Retinal pigment epithelial cell (primary cell): ENCODE results near the gene DUSP2.

Source experiments
- DNase-seq: peaks from one replicate; pipeline ENCODE4 v3.0.0-alpha.2; 2010; ENCODE audit warnings: low read depth
- H3K4me3 ChIP-seq: 2 replicates; pipeline ENCODE4 v1.5.1; 2011; ENCODE audit warnings: mild to moderate bottlenecking, low read length, control low read depth, moderate library complexity
- CTCF ChIP-seq: conservative IDR thresholded peaks from 2 replicates; pipeline ENCODE4 v1.5.1; 2011; ENCODE audit warnings: low read depth, low read length, control low read depth, inconsistent platforms

The DUSP2 gene, protein sequence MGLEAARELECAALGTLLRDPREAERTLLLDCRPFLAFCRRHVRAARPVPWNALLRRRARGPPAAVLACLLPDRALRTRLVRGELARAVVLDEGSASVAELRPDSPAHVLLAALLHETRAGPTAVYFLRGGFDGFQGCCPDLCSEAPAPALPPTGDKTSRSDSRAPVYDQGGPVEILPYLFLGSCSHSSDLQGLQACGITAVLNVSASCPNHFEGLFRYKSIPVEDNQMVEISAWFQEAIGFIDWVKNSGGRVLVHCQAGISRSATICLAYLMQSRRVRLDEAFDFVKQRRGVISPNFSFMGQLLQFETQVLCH

DNA sequence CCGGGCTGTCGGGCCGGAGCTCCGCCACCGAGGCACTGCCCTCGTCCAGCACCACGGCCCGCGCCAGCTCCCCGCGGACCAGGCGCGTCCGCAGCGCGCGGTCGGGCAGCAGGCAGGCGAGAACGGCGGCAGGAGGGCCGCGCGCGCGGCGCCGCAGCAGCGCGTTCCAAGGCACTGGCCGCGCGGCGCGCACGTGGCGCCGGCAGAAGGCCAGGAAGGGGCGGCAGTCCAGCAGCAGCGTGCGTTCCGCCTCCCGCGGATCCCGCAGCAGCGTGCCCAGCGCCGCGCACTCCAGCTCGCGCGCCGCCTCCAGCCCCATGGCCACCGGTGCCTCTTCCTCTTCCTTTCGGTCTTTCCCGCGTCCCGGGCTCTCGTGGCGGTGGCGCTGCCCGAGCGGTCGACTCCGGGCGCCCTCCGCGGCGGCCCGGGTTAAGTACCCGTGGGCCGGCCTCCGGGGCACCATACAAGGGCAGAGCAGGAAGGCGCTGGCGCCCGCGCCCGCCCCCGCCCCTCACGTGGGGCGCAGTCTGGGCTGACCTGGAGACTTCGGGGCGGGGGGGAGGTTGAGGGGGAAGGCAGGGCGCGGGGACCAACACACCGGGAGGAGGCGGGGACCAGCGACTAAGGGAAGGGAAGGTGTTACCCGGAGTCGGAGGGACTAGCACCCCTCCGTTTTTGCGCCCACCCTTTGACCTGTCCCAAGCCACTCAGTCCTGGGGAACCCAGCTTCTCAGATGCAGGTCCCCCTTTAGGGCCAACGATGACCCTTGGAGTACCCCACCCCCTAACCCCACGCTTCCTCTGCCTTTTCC is at the start of gene DUSP2:
Gene DUSP2 (minus strand): TSS at position 405 of the 812 bp plus-strand sequence. CDS start 86 bp downstream, at position 319.
- peak within 1 kb of the TSS; percentile 46 for H3K4me3 ChIP-seq
- TF ChIP-seq CTCF = no peak
- peak; percentile 32 for DNase-seq

GRCh38 chr2:96191937-96192670 is 46.9 kb upstream of the DUSP2 start:
- DNase-seq = no peak
- TF ChIP-seq CTCF = no peak
- H3K4me3 ChIP-seq = no peak overlapping the region

DNA sequence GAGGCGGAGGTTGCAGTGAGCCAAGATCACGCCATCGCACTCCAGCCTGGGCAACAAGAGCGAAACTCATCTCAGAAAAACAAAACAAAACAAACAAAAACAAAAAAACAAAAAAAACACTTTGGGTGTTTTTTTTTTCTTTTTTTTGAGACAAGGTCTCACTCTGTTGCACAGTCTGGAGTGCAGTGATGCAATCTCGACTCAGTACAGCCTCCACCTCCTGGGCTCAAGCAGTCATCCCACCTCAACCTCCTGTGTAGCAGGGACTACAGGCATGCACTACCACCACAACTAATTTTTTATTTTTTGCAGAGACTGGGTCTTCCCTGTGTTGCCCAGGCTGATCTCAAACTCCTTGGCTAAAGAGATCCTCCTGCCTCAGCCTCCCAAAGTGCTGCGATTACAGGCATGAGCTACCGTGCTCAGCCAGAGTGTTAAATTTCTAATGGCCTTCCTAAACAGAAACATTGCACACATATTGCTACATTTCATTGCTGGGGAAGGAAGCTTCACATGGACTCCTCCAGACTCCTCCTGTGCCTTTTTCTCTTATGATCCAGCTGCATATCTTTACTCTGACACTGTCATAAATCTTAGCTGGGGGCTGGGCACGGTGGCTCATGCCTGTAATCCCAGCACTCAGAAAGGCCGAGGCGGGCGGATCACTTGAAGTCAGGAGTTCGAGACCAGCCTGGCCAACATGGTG is 43.7 kb upstream of the DUSP2 start:
- TF ChIP-seq CTCF = no peak
- DNase-seq = no peak
- H3K4me3 ChIP-seq = no peak overlapping the region

DNA sequence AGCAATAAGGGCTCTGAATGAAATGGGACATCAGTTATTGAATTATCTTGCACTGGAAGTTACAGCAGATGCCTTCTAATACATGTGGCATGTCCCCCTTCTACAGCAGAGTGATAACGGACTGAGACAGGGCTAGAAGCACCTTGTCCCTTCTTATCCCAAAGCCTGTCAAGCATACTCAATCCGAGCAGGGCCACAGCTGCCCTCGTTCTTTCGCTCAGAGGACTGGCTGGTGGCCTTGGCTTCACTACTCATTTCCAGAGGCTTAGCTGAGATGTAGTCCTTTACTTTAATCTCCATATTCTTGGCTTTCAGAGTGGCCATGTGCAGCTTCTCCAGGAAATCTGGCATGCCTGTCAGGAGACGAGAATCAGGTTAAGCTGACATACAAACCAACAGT is 41.3 kb upstream of the DUSP2 start:
- no peak for DNase-seq
- no peak overlapping the region for H3K4me3 ChIP-seq
- TF ChIP-seq CTCF = no peak

GRCh38 chr2:96185516-96185915 is 40.3 kb upstream of the DUSP2 start:
- H3K4me3 ChIP-seq = no peak overlapping the region
- no peak for DNase-seq
- TF ChIP-seq CTCF = no peak

DNA sequence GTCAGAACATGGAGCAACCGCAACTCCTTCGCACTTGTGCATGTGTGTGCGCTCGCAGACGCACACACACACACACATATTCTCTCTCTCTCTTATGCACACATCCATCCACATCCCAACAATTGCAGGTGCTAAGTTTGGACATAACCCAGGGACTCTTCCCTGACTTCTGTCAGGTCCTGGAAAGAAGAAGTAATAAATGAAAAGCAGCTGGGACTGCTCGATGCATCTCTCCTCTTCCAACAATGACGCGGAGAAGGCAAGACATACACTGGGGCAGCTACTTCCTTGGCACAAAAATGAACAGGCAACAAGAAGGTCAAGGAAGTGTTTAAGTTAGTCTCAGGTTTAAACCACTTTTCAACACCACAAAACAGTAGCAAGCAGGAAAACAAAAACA is 39.7 kb upstream of the DUSP2 start:
- no peak for TF ChIP-seq CTCF
- DNase-seq = no peak
- no peak overlapping the region for H3K4me3 ChIP-seq
